T-helper 2 cell treated with Interferon-gamma antibody and Interleukin-4, amounts not matched to agents 5 μg/mL and 100 μg/mL, for 36 hours (primary cell): ENCODE measurements around the gene CTSZ.
"Not testable (repeated sequence)": the region's sequence is repeated elsewhere in the genome, so short reads cannot be mapped to it uniquely, and the experiment has no call there.

ENCODE experiments used
- DNase-seq: peaks from one replicate; pipeline ENCODE4 v3.0.0; 2021; ENCODE audit warnings: low spot score
- H3K27ac Mint-ChIP-seq: one replicate; pipeline ENCODE4 v1.8.0; 2021; ENCODE audit warnings: mild to moderate bottlenecking, mixed read lengths
- H3K27me3 Mint-ChIP-seq: one replicate; pipeline ENCODE4 v1.8.0; 2021; ENCODE audit warnings: low read depth, mixed read lengths
- H3K36me3 Mint-ChIP-seq: one replicate; pipeline ENCODE4 v1.8.0; 2021; ENCODE audit warnings: low read depth, mixed read lengths
- H3K4me1 Mint-ChIP-seq: one replicate; pipeline ENCODE4 v1.8.0; 2021; ENCODE audit warnings: low read depth, mixed read lengths
- H3K4me3 Mint-ChIP-seq: one replicate; pipeline ENCODE4 v1.8.0; 2022; ENCODE audit warnings: mild to moderate bottlenecking, moderate library complexity, mixed read lengths
- H3K9me3 Mint-ChIP-seq: one replicate; pipeline ENCODE4 v1.8.0; 2021; ENCODE audit warnings: mixed read lengths

Gene CTSZ

DNA sequence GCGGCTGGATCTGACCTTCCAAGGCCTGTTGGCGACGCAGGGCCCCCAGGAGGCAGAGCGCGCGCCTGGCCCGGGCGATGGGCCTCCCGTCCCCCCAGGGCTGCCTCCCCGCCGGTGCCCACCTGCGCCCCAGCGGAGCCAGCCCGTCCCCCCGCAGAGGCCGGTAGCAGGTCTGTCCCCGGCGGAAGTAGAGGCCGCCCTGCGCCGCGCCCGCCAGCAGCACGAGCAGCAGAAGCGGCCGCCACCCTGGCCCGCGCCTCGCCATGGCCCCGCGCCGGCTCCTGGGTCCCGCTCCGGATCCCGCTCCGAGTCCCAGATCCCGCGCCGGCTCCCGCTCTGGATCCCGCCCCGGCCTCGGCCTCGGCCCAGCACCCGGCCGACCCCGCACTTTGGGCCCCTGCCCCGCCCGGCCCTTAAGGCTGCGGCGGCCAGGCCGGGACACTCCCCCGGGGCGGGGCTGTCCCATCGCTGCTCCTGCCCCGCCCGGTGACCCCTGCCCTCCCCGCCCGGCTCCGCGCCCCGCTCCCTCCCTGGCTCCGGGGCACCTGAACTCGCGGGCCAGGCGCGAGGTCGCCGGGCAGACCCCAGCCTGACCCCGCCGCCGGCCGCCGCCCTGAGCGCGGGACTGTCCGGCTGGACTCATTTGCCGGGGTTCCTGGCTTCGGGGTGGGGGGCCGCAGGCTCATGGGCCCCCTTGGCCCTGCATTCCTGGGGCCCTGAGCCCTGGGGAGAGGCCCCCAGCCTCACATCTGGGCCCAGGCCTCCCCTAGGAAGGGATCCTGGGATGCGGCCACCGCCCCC is at the start of gene CTSZ:
Gene CTSZ, minus strand, starts transcription at position 391 of the 801 bp plus-strand sequence. Its CDS starts 126 bp downstream, at position 265.
- peaks cover 18% of the 10 kb centered on the region for H3K36me3 Mint-ChIP-seq
- peak within 1 kb of the TSS; percentile 85 for H3K27ac Mint-ChIP-seq
- peak; percentile 51 for DNase-seq
- peaks cover 45% of the 10 kb centered on the region for H3K4me1 Mint-ChIP-seq
- H3K9me3 Mint-ChIP-seq = no peaks in the 10 kb centered on the region
- H3K4me3 Mint-ChIP-seq = peak within 1 kb of the TSS; percentile 90
- no peaks in the 10 kb centered on the region for H3K27me3 Mint-ChIP-seq

DNA sequence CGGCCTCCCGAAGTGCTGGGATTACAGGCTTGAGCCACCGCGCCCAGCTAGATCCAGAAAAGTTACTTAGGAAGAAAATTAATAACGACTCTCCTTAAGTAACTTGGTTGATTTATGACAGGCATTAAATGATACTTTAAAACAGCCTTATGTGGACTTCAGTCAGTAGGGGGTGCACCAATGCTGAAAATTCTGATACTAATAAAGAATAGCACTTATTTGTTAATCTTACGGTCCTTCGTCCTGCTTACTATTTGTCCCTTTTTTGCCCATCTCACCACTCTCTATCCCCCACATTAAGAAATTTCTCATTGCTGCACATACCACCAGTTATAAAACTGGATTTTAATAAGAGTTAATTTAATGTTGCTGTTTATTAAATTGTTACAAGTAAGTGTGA is 48.2 kb upstream of the CTSZ start:
- no peak for DNase-seq
- no peaks in the 10 kb centered on the region for H3K36me3 Mint-ChIP-seq

GRCh38 chr20:59051666-59052185 is 44.7 kb upstream of the CTSZ start:
- Mint-ChIP-seq H3K27me3 (peaks cover 38% of the 10 kb centered on the region), H3K27ac (no peak overlapping the region)

More for the DNA sequence above, 48.2 kb upstream of the CTSZ start:
- Mint-ChIP-seq H3K4me3 (no peak overlapping the region), H3K27ac (no peak overlapping the region), H3K27me3 (peaks cover 44% of the 10 kb centered on the region), H3K4me1 (peaks cover 5% of the 10 kb centered on the region), H3K9me3 (no peaks in the 10 kb centered on the region)

GRCh38 chr20:59050437-59050836 is 43.4 kb upstream of the CTSZ start:
- no peaks in the 10 kb centered on the region for H3K9me3 Mint-ChIP-seq
- peaks cover 32% of the 10 kb centered on the region for H3K27me3 Mint-ChIP-seq
- H3K4me3 Mint-ChIP-seq = no peak overlapping the region
- H3K4me1 Mint-ChIP-seq = peaks cover 15% of the 10 kb centered on the region
- no peak overlapping the region for H3K27ac Mint-ChIP-seq
- DNase-seq = no peak
- H3K36me3 Mint-ChIP-seq = no peaks in the 10 kb centered on the region

More at GRCh38 chr20:59051666-59052185, 44.7 kb upstream of the CTSZ start:
- H3K4me3 Mint-ChIP-seq = no peak overlapping the region
- peaks cover 15% of the 10 kb centered on the region for H3K4me1 Mint-ChIP-seq
- no peaks in the 10 kb centered on the region for H3K9me3 Mint-ChIP-seq
- H3K36me3 Mint-ChIP-seq = no peaks in the 10 kb centered on the region
- no peak for DNase-seq

DNA sequence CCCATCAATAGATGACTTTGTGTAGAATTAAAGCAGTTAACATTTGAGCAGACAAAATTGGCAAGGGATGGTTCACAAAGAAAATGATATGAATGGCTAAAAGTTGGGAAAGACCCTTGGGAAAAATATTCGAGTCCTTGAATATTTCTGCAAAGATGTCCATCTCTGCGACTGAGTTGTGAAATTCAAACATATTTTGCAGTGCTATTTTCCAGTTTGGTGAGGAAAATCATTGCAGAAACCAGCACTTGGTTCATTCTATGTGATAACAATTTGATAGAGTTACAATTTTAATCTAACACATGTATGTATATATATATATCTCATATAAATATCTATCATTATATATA is 41.6 kb upstream of the CTSZ start:
- H3K4me1 Mint-ChIP-seq = peaks cover 17% of the 10 kb centered on the region
- H3K27me3 Mint-ChIP-seq = peaks cover 21% of the 10 kb centered on the region
- H3K9me3 Mint-ChIP-seq = no peaks in the 10 kb centered on the region
- DNase-seq = no peak
- no peak overlapping the region for H3K27ac Mint-ChIP-seq
- no peak overlapping the region for H3K4me3 Mint-ChIP-seq
- no peaks in the 10 kb centered on the region for H3K36me3 Mint-ChIP-seq

- H3K27ac Mint-ChIP-seq = peak overlapping the region; percentile 47
- H3K4me3 Mint-ChIP-seq = no peak overlapping the region
- H3K9me3 Mint-ChIP-seq = no peaks in the 10 kb centered on the region
- peaks cover 16% of the 10 kb centered on the region for H3K27me3 Mint-ChIP-seq
- peak; percentile 53 for DNase-seq
- H3K4me1 Mint-ChIP-seq = peaks cover 22% of the 10 kb centered on the region
- no peaks in the 10 kb centered on the region for H3K36me3 Mint-ChIP-seq
These were observed 41.1 kb upstream of the CTSZ start for GRCh38 chr20:59047938-59048680.

GRCh38 chr20:59046862-59047261 is 39.8 kb upstream of the CTSZ start:
- no peak for DNase-seq
- Mint-ChIP-seq H3K27ac (no peak overlapping the region), H3K4me1 (peaks cover 21% of the 10 kb centered on the region), H3K9me3 (no peaks in the 10 kb centered on the region), H3K4me3 (no peak overlapping the region), H3K36me3 (peaks cover 2% of the 10 kb centered on the region), H3K27me3 (peaks cover 7% of the 10 kb centered on the region)

- Mint-ChIP-seq H3K4me1 (peaks cover 33% of the 10 kb centered on the region), H3K27ac (no peak overlapping the region), H3K36me3 (peaks cover 15% of the 10 kb centered on the region), H3K27me3 (no peaks in the 10 kb centered on the region), H3K4me3 (no peak overlapping the region), H3K9me3 (no peaks in the 10 kb centered on the region)
- no peak for DNase-seq
These were observed 37.7 kb upstream of the CTSZ start for GRCh38 chr20:59044796-59045195.

GRCh38 chr20:59044295-59044694 is 37.2 kb upstream of the CTSZ start:
- no peaks in the 10 kb centered on the region for H3K9me3 Mint-ChIP-seq
- H3K4me1 Mint-ChIP-seq = peaks cover 36% of the 10 kb centered on the region
- H3K4me3 Mint-ChIP-seq = no peak overlapping the region
- no peak overlapping the region for H3K27ac Mint-ChIP-seq
- H3K36me3 Mint-ChIP-seq = peaks cover 18% of the 10 kb centered on the region
- H3K27me3 Mint-ChIP-seq = no peaks in the 10 kb centered on the region
- no peak for DNase-seq

GRCh38 chr20:59043698-59044097 is 36.6 kb upstream of the CTSZ start:
- Mint-ChIP-seq H3K9me3 (no peaks in the 10 kb centered on the region), H3K27ac (peak overlapping the region; percentile 72), H3K4me1 (peaks cover 40% of the 10 kb centered on the region), H3K4me3 (peak overlapping the region; percentile 78), H3K36me3 (peaks cover 22% of the 10 kb centered on the region), H3K27me3 (no peaks in the 10 kb centered on the region)
- DNase-seq = no peak

DNA sequence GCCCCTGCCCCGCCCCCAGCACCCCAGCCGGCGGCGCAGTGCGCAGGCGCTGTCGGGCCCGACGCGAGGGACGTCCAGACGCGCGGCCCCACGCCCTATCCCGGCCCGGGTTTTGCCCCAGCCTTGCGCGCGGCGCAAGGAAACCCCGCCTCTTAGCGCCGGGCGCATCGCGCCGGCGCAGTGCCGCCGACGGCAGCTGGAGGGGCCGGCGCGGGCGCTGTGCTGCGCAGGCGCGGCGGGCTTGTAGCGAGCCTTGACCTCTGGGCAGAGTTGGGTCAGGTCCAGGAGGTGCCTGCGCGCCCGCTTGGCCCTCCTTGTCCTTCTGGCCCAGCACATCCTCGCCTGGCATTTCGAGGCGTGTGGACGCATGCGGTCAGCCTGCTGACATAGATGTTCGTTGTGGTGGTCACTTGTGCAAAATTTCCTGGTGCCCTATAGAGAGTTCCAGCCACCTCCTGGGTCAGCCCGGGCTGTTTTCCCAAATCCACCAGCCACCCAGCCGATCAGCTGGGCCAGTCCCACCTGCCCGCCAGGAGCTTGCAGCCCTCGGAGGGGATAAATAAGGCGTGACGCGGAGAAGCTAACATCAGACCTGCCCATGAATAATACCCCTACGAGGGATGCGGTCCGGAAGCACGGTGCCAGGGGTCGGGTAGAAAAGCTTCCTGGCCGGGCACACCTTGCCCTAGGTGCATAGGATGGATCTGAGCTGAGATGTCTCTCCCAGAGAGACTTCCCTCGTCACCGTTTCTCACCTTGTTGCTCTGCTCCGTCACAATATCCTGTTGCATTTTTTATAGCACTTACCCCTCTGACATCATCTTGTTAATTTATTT is 36.0 kb upstream of the CTSZ start:
- peak; percentile 96 for DNase-seq
- Mint-ChIP-seq H3K9me3 (no peaks in the 10 kb centered on the region), H3K4me3 (peak overlapping the region; percentile 93), H3K36me3 (peaks cover 24% of the 10 kb centered on the region), H3K27me3 (no peaks in the 10 kb centered on the region), H3K27ac (peak overlapping the region; percentile 95), H3K4me1 (peaks cover 38% of the 10 kb centered on the region)

DNA sequence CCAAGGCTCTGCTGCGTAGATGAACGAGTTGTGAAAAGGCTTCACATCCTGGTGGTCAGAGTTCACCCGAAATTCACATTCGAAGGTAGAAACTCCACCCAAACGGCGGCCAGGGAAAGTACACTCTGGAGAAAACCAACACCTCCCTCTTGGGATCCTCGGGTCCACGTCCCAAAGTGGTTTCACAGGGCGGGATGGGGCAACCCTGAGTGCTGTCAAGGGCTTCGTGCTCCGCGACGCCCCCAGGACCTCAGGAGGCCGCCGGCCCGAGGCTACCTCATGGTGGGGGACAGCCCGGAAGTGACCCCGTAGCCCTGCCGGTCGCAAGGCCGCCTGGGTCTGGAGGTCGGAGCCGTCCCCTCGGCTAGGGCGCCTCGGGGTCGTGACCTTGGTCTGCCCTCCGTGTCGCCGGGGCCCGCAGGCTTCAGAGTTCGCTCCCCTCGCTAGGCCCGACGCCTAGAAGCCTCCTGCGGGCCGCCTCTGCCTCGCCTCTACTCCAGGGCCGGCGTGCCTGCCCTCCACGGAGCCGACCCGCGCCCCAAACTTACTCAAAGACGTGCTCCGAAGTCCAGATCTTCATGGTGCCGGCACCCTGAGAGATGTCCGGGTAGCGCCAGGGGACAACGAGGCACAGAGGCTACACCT is 35.2 kb upstream of the CTSZ start, which contains the start of gene PRELID3B:
Gene PRELID3B, minus strand, starts transcription at position 636 of the 645 bp plus-strand sequence. Its CDS starts 56 bp downstream, at position 580.
- Mint-ChIP-seq H3K4me1 (peaks cover 43% of the 10 kb centered on the region), H3K9me3 (no peaks in the 10 kb centered on the region), H3K27ac (peak within 1 kb of the TSS; percentile 95), H3K36me3 (peaks cover 31% of the 10 kb centered on the region), H3K27me3 (no peaks in the 10 kb centered on the region), H3K4me3 (peak within 1 kb of the TSS; percentile 93)
- DNase-seq = no peak

DNA sequence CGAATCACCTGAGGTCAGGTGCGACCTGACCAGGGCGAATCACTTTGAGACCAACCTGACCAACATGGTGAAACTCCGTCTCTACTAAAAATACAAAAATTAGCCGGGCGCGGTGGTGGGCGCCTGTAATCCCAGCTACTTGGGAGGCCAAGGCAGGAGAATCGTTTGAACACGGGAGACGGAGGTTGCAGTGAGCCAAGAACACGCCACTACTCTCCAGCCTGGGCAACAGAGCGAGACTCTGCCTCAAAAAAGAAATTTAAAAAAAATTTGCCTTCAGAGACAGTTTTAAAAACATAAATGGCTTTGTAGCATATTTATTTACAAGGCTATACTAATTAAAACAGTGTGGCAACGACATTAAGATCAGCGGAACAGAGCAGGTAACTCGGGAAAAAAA is 34.4 kb upstream of the CTSZ start:
- not testable (repeated sequence) for H3K9me3 Mint-ChIP-seq, H3K27me3 Mint-ChIP-seq, DNase-seq
- H3K36me3 Mint-ChIP-seq = peaks cover 39% of the 10 kb centered on the region
- peak overlapping the region; percentile 82 for H3K4me3 Mint-ChIP-seq
- peak overlapping the region; percentile 67 for H3K27ac Mint-ChIP-seq
- peaks cover 51% of the 10 kb centered on the region for H3K4me1 Mint-ChIP-seq
